Measurements from ENCODE around the gene CDH20. TPM values are rescaled to one million over a fixed set of nuclear protein-coding genes. Genes with fewer than 3 reads are reported as not detected.
A peak's percentile ranks its signal among the peaks of the same experiment; 100 is the strongest.

CDH20 gene
- total and polyA plus RNA-seq, 2 of the 13 experiments (the other 11 are each of a cell fraction or from before 2014, with no cell fraction given) = not detected

- no peak overlapping the region for H3K9ac ChIP-seq (ENCODE audit: insufficient read depth, low read depth, low read length)
- H3K36me3 ChIP-seq (replicated peaks in 1 of 2; ENCODE audit: control insufficient read depth in 1 of 2, insufficient read depth in 2 of 2, low read length in 2 of 2) = no peaks in the 10 kb centered on the region
- no TSS peak for BruUV-seq (replicated peaks)
- DNase-seq (ENCODE audit: low spot score) = no peak
- no peaks in the 10 kb centered on the region for H3K27me3 ChIP-seq (ENCODE audit: control insufficient read depth in 1 of 2, insufficient read depth in 2 of 2, low read length in 2 of 2)
- no peaks in the 10 kb centered on the region for H3K9me3 ChIP-seq (ENCODE audit: low read length)
- in situ Hi-C loops (cut with HindIII; ENCODE audit: extremely low pct_ligation_motif_present, low pct_unique_long_range_greater_than_20kb) (no loop called here), intact Hi-C loops (cut with micrococcal nuclease; ENCODE audit: unreplicated experiment) (no loop called here)
- H3K4me2 ChIP-seq (ENCODE audit: low read depth, low read length) = no peak overlapping the region
- POLR2A ChIA-PET = no interaction called here
- ATAC-seq = no peak
- H3K79me2 ChIP-seq (ENCODE audit: insufficient read depth, low read length) = no peaks in the 10 kb centered on the region
- WGBS (ENCODE audit: low lambda C conversion rate) = 6% methylated on average over 1 of the region's 1 CpG
- CTCF ChIA-PET (ENCODE audit: low intra/inter-chr PET ratio, low total read pairs) = no interaction called here
- no peak overlapping the region for H3K4me3 ChIP-seq (replicated peaks in 1 of 3; ENCODE audit: insufficient read depth in 1 of 3, low read depth in 2 of 3, low read length in 3 of 3)
- TF ChIP-seq MBD4 (IDR thresholded peaks at IDR 0.05; ENCODE audit: borderline replicate concordance, low read length) = no peak
- TF ChIP-seq POLR2G (IDR thresholded peaks at IDR 0.05; ENCODE audit: low read depth, low read length) = no peak
- TF ChIP-seq NCOA5 (CRISPR knock-in tag; IDR thresholded peaks at IDR 0.05) = no peak
- no peak for TF ChIP-seq ZNF589 (CRISPR knock-in tag; conservative IDR thresholded peaks at IDR 0.05)
- TF ChIP-seq IKZF4 (CRISPR knock-in tag; IDR thresholded peaks at IDR 0.05; ENCODE audit: borderline replicate concordance, low read depth, not compliant biosample characterization) = no peak
- no peak for TF ChIP-seq SETDB1 (CRISPR knock-in tag; IDR thresholded peaks at IDR 0.05; ENCODE audit: borderline replicate concordance)
- TF ChIP-seq CC2D1A (CRISPR knock-in tag; IDR thresholded peaks at IDR 0.05) = no peak
- no peak overlapping the region for H2AFZ ChIP-seq (ENCODE audit: low read length)
- no peaks in the 10 kb centered on the region for H4K20me1 ChIP-seq (ENCODE audit: insufficient read depth, low read length)
- no peak overlapping the region for H3K27ac ChIP-seq (ENCODE audit: extremely low read length, insufficient read depth, low read length)
- no peak for FAIRE-seq
- H3K4me1 ChIP-seq (ENCODE audit: insufficient read depth, low read length) = no peaks in the 10 kb centered on the region
These were observed 99.4 kb downstream of the CDH20 start for GRCh38 chr18:61432590-61432989.

GRCh38 chr18:61435064-61435652 lies 101.9 kb downstream of the CDH20 start:
- in situ Hi-C loops (cut with HindIII; ENCODE audit: extremely low pct_ligation_motif_present, low pct_unique_long_range_greater_than_20kb) = no loop called here
- no peak for TF ChIP-seq ZNF563 (CRISPR knock-in tag; IDR thresholded peaks at IDR 0.05)
- TF ChIP-seq ZNF275 (CRISPR knock-in tag; IDR thresholded peaks at IDR 0.05; ENCODE audit: borderline replicate concordance) = no peak
- TF ChIP-seq HMGXB3 (CRISPR knock-in tag; IDR thresholded peaks at IDR 0.05; ENCODE audit: borderline replicate concordance) = no peak
- no peak for TF ChIP-seq SPEN (CRISPR knock-in tag; IDR thresholded peaks at IDR 0.05; ENCODE audit: low read depth)

More at GRCh38 chr18:61435064-61435652, 101.9 kb downstream of the CDH20 start:
- H3K4me3 ChIP-seq (replicated peaks in 1 of 3; ENCODE audit: insufficient read depth in 1 of 3, low read depth in 2 of 3, low read length in 3 of 3) = no peak overlapping the region
- no peaks in the 10 kb centered on the region for H3K4me1 ChIP-seq (ENCODE audit: insufficient read depth, low read length)
- CTCF ChIA-PET (ENCODE audit: low intra/inter-chr PET ratio, low total read pairs) = interaction anchor here (1.0 kb wide), 1 partner anchor 347 kb away, joined by 3 read pairs; no protein-coding TSS in a partner anchor
- no peaks in the 10 kb centered on the region for H3K36me3 ChIP-seq (replicated peaks in 1 of 2; ENCODE audit: control insufficient read depth in 1 of 2, insufficient read depth in 2 of 2, low read length in 2 of 2)
- H3K27ac ChIP-seq (ENCODE audit: extremely low read length, insufficient read depth, low read length) = no peak overlapping the region
- WGBS (ENCODE audit: low lambda C conversion rate) = 1% methylated on average over 3 of the region's 3 CpGs
- peak; percentile 27 for DNase-seq (ENCODE audit: low spot score)
- BruUV-seq (replicated peaks) = no TSS peak
- no peak overlapping the region for H2AFZ ChIP-seq (ENCODE audit: low read length)
- no peaks in the 10 kb centered on the region for H4K20me1 ChIP-seq (ENCODE audit: insufficient read depth, low read length)
- no peak overlapping the region for H3K4me2 ChIP-seq (ENCODE audit: low read depth, low read length)
- peak; percentile 73 for FAIRE-seq
- H3K79me2 ChIP-seq (ENCODE audit: insufficient read depth, low read length) = no peaks in the 10 kb centered on the region
- H3K9me3 ChIP-seq (ENCODE audit: low read length) = no peaks in the 10 kb centered on the region
- intact Hi-C loops (cut with micrococcal nuclease; ENCODE audit: unreplicated experiment) = loop anchor here (5.0 kb wide), 1 partner anchor 348 kb away; no protein-coding TSS in a partner anchor
- peak; percentile 91 for ATAC-seq
- no peaks in the 10 kb centered on the region for H3K27me3 ChIP-seq (ENCODE audit: control insufficient read depth in 1 of 2, insufficient read depth in 2 of 2, low read length in 2 of 2)
- POLR2A ChIA-PET = no interaction called here
- no peak overlapping the region for H3K9ac ChIP-seq (ENCODE audit: insufficient read depth, low read depth, low read length)
